K562 (cell line): ENCODE data around the gene DPH1.
A peak's percentile ranks its signal among the peaks of the same experiment; 100 is the strongest.

Source experiments
- ELF1 ChIP-seq: fragments of 200-800 bp; sonication (Bioruptor generic); IDR thresholded peaks from 2 replicates; pipeline ENCODE4 v1.6.1; 2016; ENCODE audit warnings: missing genetic modification characterization, missing compliant biosample characterization
- JUN ChIP-seq, 2 experiments: sonication (generic) in 1 of 2; formaldehyde crosslinking in 1 of 2; IDR thresholded peaks; 2 replicates each; pipeline versions ENCODE4 v1.6.1 to v1.8.0; 2012 to 2022; ENCODE audit warnings: borderline replicate concordance in 2 of 2, mild to moderate bottlenecking in 2 of 2, improper control_type of control experiment in 1 of 2, low read depth in 1 of 2, low read length in 1 of 2, missing genetic modification reagents in 1 of 2
- KDM1A ChIP-seq, 2 experiments: fragments of 450-650 bp; IDR thresholded peaks; 2 replicates each; pipeline ENCODE4 v1.6.1; 2016; ENCODE audit warnings: mild to moderate bottlenecking in 2 of 2
- MAX ChIP-seq: sonication (generic); formaldehyde crosslinking; IDR thresholded peaks from 2 replicates; pipeline ENCODE4 v1.9.0; 2022; ENCODE audit warnings: mild to moderate bottlenecking, missing genetic modification reagents
- MAZ ChIP-seq, 2 experiments: fragments of 450-650 bp in 1 of 2; sonication (generic) in 1 of 2; formaldehyde crosslinking; IDR thresholded peaks in 1 of 2; conservative IDR thresholded peaks in 1 of 2; 2 replicates each; pipeline versions ENCODE4 v1.4.0 to v1.5.0; 2020; ENCODE audit warnings: mild to moderate bottlenecking in 1 of 2, missing genetic modification reagents in 1 of 2
- POLR2AphosphoS5 ChIP-seq: IDR thresholded peaks from 2 replicates; pipeline ENCODE4 v1.6.1; 2011; ENCODE audit warnings: mild to moderate bottlenecking, low read depth, low read length, moderate library complexity; ENCODE audit not compliant: control insufficient read depth, insufficient read depth
- RCOR1 ChIP-seq, 2 experiments: IDR thresholded peaks; 2 replicates each; pipeline ENCODE4 v1.6.1; 2012; ENCODE audit warnings: low read depth in 2 of 2, low read length in 2 of 2, borderline replicate concordance in 1 of 2, improper control_type of control experiment in 1 of 2
- SREBF2 ChIP-seq: sonication (generic); formaldehyde crosslinking; IDR thresholded peaks from 2 replicates; pipeline ENCODE4 v1.4.0; 2020; ENCODE audit warnings: mild to moderate bottlenecking, missing genetic modification reagents
- TEAD4 ChIP-seq, 2 experiments: sonication (generic) in 1 of 2; formaldehyde crosslinking in 1 of 2; IDR thresholded peaks; 2 replicates each; pipeline versions ENCODE4 v1.6.1 to v1.8.0; 2012 to 2022; ENCODE audit warnings: borderline replicate concordance in 1 of 2, inconsistent platforms in 1 of 2, low read length in 1 of 2, mild to moderate bottlenecking in 1 of 2, missing genetic modification reagents in 1 of 2
- U2AF1 ChIP-seq: fragments of 200-400 bp; formaldehyde crosslinking; optimal IDR thresholded peaks from 2 replicates; pipeline ENCODE3; 2017; ENCODE audit warnings: mild to moderate bottlenecking, low read depth, low read length, moderate library complexity

- TF ChIP-seq TEAD4 (IDR thresholded peaks at IDR 0.05; ENCODE audit: low read length) (no peak), TEAD4 (CRISPR knock-in tag; IDR thresholded peaks at IDR 0.05; ENCODE audit: borderline replicate concordance) (no peak), MAX (CRISPR knock-in tag) (no peak), ELF1 (tag) (no peak), MAZ (CRISPR knock-in tag; conservative IDR thresholded peaks at IDR 0.05 in 1 of 2, IDR thresholded peaks at IDR 0.05 in 1 of 2) (no peak), KDM1A (IDR thresholded peaks at IDR 0.05) (0 out of 4 replicates have a peak, but pooled peaks of 1 of the 2 experiments have one; percentile 17), U2AF1 (no peak), POLR2AphosphoS5 (no peak), SREBF2 (CRISPR knock-in tag) (no peak), RCOR1 (IDR thresholded peaks at IDR 0.05; ENCODE audit: borderline replicate concordance in 1 of 2, low read depth in 2 of 2, low read length in 2 of 2) (no peak), JUN (IDR thresholded peaks at IDR 0.05; ENCODE audit: borderline replicate concordance, low read depth, low read length) (no peak), JUN (CRISPR knock-in tag; IDR thresholded peaks at IDR 0.05; ENCODE audit: borderline replicate concordance) (no peak)
Observed at GRCh38 chr17:1996800-1997288, 33.1 kb upstream of the DPH1 start.
